Activated CD4-positive, alpha-beta T cell treated with anti-CD3 and anti-CD28 coated beads, Interleukin-2, Interleukin-6, amounts not matched to agents 100 ng/mL and 50 ng/mL, durations not matched to agents 16 hours and 8 hours (primary cell): ENCODE results near the gene RAP1GAP.

Experiments used
- DNase-seq: peaks from one replicate; pipeline ENCODE4 v3.0.0-alpha.2; 2020

RAP1GAP gene

DNA sequence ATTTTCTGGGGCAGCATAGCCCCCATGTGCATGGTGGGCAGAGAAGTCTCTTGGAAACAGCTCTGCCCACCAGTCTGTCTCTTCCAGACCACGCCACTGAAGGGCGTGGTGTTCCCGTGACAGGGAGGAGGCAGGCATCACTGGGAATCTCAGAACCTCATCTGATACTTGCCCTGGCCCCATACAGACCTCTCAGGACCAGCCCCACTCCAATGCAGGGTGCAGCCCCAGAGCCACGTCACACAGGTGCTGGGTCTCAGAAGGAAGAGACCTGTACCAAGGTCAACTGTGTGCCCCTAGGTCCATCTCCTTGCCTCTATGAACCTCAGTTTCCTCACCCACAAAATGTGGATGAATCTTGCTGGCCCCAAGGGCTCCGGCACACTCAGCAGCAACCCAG, 7.3 kb downstream of the RAP1GAP start:
- no peak for DNase-seq

DNA sequence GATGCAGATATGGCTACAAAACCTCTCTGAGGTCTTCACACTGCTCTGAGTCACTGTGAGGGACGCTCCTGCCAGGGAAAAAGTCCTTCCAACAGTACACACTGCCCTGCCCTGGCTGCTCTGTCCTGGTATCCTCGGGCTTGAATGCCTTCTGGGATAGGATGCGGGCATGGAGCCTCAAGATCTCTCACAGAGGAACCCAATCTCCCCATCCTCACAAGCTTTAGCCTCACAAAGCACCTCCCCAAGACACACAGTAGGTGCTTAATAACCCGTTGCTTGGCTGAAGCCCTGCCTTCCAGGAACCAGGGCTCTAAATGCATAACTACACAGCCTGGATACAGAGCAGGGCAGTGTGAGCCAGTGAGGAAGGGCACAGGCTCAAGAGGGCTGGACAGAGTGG, 9.2 kb downstream of the RAP1GAP start:
- no peak for DNase-seq

DNA sequence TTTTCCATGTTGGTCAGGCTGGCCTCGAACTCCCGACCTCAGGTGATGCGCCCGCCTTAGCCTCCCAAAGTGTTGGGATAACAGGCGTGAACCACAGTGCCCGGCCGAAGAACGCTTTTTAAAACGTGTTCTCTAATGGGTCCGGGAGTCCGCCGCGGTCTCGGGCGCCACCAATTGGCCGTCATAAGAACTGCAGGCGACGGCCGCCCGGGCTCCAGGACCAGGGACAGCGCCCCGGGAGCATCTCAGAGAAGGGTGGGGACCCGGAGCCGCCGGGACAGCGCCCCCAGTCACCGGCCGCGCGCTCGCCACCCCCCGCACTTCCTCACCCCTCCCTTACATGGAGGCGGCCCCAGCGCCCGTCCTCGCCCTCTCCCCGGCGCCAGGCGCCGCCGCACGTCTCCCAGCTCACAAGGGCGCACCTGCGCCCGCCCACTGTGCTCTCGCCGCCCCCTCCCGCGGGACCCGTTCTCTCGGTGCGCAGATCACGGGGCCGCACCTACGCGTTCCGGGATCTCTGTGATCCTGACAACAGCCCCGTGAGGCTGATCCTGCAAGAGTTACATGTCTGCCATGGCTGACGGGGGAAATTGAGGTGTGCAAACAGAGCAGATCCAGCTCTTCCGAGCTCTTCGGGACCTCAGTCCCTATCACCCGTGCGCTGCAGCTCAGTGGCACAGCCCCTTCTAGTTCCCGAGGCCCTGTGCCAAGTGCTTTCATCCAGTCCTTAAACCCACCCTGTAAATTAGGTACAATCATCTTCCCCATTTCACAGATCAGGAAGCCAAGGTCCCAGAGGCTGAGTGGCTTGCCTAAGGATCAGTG, 9.8 kb downstream of the RAP1GAP start:
- DNase-seq, result peak; percentile 72

DNA sequence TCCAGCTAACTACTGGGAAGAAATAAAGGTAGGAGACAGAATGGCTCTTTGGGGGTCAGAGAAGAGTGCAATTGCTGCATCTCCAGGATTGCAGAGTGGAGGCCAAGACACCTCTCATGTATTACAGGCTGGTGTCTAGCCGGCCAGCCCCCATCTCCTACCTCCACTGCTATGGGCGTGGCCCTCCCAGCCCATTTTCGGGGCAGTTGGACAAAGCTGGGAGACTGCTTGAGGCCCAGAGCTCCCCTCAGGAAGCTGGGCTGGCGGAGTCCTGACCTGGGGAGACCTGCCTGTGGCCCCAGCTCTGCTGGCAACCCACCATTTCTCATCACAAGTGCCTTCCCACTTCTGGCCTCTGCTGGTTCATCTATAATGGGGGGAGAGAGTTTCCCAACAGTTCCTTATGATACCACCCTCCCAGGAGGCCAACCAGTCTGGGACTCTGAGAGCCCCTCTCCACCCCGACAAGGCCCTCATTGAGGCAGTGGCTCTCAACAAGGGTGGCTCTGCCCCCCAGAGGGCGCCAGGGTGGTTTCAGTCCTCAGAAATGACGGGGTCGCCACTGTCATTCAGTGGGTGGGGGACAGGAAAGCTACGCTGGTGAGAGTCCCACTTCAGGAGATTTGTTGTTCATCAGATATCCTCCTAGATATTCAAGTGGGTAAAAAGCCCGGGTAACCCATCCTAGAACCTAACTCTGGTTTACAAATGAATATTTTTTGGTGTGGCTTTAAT, 11.5 kb downstream of the RAP1GAP start:
- no peak for DNase-seq

DNA sequence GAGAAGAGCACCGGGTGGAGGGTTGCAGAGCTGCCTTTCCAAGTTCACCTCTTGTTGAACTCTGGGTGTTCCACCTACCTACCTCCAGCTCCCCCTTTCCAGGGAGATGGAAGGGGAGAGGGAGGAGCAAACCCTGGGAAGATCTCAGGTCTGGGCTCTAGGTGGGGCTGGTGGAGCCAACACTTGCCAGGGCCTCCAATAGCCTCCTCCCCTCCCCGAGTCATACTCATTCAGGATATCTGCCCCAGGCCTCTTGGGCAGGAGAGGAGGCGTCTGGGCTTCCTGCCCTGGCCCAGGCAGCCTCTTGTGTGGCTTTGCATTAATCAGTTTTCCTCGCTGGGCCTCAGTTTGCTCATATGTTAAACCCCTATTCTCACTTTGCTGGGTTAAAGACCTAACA, 13.4 kb downstream of the RAP1GAP start:
- no peak for DNase-seq

DNA sequence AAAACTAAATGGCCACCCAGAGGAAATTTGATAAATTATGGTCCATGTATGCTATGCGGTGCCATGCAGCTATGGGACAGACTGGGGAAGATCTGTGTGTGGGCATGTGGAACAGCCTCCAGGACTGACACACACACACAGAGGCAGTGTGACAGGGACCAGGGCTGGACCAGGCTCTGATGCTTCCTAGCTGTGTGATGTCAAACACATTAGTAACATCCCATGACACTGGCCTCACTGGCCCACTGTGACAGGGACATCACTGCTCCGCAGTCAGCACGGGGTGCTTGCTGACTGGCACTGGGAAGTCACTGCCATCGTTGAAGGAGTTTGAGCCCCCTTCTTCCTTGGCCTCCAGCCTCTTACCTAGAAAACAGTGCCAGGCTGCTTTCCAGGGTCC, 13.9 kb downstream of the RAP1GAP start:
- no peak for DNase-seq

DNA sequence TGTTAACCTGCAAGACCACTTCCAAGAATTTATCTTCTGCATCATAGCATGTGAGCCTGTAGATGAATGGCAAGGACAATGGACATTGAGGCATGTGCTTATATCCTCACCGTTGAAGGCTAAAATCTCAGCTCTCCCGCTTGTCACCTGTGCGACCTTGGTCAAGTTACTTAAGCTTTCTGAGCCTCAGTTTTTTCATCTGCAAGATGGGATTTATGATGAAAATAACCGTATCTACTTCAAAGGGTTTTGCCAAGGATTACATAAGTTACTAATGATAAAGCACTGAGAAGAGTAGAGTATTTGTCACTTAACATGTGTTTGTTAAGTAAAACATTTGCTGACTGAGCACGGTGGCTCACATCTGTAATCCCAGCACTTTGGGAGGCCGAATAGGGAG, 14.9 kb downstream of the RAP1GAP start:
- no peak for DNase-seq

DNA sequence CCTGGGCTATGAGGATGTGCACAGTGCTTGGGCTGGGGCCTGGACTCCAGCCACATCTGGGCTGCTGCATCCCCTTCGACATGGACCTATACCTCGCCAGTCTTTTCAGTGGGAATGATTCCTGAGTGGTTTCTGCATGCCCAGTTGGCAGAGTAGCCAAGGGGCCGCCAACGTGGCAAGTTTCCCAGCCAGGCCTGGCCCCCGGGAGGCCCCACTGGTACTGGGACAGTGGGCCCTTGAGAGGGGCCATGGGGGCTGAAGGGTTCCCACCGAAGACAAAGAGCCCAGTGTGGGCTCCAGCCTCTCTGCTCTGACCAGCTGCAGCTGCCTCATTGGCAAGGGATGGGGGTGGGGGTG, 15.4 kb downstream of the RAP1GAP start:
- no peak for DNase-seq

DNA sequence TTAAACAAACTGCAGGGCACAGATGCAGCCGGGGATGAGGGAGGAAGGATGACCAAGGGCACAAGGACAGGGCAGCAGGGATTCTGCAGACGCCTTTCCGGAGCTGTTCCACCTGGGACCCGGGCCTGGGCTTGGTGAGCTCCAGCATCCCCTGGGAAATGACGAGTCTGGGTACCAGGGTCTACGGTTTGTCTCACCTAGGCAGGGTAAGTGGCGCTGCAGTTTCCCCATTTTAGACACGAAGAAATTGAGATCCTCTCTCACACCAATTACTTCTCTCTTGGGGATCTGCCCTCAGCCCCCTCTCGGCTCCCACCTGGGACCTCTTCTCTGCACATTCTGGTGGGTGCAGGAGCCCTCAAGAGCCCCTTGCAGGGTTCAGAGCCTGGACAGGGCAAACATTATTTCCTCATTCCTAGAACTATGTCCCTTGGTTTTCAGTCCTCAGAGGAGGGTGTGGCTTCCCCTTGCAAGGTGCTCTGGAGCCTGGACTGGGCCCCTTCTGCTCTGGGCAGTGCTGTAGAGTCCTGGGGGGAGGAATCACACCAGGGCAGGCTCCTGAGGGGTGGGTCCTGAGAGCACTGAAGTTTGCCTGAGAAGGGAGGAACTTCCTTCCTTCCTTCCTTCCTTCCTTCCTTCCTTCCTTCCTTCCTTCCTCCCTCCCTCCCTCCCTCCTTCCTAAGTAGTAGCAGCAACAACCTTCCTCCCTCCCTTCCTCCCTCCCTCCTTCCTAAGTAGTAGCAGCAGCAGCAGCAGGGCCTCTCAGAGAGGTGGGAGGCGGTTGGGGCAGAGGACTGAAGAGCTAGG, 16.0 kb downstream of the RAP1GAP start:
- DNase-seq, result no peak

DNA sequence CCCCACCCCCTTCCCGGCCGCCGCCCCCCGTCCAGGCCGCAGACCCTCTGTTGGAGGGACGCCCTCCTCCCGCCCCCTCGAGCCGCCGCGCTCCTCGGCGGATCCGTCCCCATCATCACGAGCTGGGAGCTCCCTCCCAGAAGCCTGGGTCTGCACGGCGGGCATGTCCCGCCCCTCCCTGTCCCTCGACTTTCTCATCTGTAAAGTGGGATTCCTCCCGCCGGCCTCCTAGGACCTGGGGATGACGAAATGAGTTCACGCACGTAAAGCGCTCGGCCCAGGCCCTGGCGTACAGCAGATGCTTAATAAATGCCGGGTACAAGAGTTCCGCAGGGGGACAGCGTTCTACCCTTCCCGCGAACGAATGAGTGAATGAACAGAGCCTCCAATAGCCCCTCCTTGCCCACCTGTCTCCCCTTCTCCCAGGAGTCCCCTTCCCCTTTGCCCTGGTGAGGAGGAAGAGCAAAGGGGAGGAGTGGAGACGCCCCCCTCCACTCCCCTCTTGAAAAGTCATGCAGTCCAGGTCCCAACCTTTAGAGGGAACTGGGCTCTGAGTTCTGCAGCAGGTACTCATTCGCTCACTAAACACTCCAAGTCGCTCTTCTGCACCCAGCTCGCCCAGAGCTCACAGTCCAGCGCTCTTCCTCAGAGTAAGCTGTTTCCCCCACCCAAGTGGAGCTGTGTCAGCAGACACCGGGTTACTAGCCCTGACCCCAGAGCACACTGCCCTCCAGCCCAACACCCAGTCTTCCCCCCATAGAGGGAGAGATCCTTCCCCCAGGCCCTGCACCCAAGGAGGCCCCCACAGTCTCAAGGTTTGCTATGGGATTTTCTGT, 16.8 kb downstream of the RAP1GAP start:
- DNase-seq, result no peak

DNA sequence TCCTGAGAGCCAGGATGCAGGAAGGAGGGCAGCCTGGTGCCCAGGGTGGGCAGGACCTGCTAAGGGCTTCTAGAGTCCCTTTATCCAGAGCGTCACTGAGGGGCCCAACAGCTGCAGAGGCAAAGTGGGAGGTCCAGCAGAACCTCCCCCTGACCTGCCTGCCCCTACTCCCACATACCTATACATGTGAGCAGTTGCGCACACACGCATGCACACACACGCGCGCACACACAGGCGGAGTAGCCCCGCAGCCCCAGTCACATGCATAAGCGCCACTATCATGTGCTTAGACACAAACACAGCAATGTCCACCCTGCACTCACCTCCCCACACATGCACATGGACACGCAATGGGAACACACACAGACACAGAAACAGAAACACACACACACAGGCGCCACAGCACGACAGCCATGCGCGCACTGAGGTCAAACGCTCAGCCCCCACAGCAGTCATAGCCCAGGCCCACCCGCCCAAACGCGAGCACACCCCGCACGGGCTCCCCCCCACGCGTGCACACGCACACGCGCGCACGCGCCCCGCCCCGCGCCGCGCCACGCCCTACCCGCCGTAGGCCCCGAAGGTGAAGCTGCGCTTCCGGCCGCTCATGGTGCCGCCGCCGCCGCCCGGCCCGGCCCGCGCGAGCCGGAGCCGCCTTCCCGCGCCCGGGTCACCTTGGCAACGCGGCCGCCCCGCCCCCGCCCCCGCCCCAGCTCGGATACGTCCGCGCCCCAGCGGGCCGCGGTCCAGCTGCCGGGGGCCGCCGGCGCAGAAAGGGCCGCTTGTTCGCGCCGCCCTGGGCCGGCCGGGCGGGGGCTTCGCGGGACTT, 17.7 kb downstream of the RAP1GAP start:
- peak; percentile 44 for DNase-seq

DNA sequence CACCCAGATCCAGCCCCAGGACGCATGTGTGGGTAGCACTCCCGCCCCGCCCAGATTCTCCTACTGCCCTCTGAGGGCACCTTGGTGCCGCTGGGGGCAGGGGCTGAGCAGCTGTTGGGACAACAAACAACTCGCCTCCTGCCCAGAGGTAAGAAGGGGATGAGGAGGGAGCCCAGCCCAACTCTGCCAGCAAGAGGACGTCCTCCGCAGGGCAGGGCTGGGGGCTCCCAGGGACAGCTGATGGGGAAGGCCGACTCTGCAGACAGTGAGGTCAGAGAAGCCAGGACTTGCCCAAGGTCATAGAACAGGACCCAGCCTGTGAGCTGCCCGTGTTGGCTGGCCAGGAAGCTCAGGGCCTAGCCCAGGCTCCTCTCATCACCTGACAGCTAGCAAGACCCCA, 18.8 kb downstream of the RAP1GAP start:
- DNase-seq, result no peak

DNA sequence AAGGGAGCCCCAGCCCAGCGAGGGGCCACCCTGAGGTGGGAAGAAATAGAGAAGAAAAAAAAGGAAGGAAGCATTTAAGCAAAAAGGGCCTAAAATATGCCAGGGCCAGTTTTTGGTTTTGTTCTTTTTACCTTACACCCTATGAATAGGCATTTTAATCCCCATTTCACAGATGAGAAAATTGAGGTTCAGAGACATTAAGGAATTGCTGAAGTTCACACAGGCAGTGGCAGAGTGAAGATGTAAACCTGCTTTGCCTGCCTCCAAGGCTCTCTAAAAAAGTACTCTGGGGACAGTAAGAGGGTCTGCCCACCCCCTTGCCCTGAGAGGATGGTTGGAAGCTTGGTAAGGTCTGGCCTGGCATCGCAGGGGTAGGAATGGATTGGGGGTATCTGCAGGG, 19.8 kb downstream of the RAP1GAP start:
- DNase-seq, result no peak

DNA sequence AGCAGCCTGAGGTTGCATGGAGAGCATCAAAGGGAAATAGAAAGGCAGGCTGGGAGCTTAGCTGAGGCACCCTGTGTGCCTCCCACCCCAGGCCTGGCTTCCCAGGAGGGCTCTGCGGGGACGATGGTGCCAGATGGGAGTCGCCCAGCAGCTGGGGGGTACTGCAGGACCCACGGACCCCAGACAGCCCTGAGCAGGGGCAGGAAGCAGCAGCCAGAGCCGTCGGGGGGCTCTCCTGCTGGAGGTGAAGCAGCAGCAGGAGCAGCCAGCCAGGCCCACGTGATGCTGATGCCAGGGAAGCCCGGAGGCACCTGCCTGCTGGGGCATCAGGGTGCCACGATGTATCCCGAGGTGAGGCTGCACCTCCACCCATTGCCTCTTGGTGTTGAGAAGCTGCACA, 20.4 kb downstream of the RAP1GAP start:
- no peak for DNase-seq

DNA sequence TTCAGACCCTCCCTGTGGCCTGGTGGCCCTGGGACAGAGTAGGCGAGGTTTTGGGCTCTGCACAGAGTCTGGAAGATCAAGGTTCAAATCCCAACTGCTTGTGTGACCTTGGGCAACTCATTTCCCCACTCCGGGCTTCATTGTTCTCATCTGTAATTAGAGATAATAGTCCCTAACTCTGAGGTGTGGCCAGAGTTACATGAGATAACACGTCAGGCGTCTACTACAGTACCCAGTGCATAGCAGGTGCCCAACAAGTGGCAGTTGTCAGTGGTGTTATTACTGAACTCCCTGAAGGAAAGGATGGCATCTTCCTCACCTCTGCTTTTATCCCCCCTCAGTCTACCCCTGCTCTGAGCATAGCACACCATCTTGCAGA, 20.8 kb downstream of the RAP1GAP start:
- no peak for DNase-seq

DNA sequence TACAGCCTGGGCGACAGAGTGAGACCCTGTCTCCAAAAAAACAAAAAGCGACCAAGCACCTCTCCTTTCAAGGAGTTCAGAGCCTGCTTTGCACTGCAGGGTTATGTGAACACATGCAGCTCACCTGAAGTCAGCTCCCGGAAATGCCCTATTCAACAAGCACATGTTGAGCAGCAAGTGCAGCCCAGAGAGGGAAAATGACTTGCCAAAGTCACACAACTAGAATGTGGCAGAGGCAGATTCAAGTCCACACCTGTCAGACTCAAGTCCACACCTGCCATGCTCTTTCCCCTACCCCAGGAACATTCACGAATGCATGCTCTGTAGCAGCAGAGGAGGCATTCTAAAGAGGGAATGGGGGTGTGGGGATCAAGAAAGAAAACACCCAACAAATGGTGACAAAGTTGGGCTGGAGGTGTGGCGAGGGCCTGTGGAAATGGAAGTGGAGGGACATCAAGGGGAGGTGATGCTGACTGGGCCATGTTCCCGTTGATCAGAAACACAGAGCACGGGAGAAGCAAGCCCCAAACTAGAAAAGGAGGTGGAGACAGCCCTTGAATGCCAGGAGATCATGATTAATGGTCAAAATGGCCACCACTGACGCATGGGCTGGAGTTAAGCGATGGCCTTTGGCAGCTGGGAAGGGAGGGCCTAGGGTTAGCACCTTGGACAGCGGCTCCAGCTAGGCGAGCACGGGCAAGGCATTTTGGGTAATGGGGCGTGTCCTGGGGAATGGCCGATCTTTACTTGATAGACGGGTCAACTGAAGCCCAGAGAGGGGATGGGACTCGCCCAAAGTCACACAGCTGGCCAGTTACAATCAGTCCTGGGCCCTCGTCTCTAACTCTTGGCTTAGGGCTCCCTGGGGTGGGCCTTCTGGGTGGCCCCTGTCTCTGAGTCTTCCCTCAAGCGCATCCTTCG, 21.5 kb downstream of the RAP1GAP start:
- peak; percentile 51 for DNase-seq

DNA sequence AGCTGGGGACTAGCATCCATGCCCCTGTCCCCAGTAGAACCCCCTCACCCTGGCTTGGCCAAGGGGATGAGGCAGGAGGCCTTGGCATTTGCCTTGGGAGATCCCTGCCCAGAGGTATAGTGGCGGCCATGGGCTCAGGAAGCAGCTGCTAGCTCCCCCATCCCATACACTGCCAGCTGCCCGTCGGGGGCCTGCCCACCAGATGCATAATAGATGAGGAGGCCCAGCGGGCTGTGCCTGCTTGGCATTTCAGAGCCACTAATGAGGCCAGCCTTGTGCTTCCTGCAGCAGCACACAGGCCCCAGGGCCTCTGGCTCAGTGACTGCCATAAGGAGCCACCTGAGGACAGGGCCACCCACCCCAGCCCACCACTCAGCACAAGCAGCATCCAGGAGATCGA, 23.6 kb downstream of the RAP1GAP start:
- no peak for DNase-seq

DNA sequence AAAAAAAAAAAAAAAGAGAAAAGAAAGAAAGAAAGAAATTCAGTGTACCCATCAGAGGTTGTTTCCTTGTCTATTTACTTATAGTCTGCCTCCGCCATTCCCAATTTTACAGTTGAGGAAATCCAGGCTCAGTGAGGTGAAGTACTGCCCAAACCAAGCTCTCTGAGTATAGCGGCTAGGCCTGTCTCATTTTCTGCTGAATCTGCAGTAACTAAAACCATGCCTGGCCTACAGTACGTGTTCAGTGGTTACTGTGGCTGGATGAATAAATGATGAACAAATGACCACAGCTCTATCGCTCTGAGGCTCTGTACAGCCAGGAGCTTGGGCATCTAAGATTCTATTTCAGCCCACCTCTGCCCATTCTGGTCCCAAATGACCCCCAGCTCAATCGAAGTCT, 24.3 kb downstream of the RAP1GAP start:
- DNase-seq, result no peak

DNA sequence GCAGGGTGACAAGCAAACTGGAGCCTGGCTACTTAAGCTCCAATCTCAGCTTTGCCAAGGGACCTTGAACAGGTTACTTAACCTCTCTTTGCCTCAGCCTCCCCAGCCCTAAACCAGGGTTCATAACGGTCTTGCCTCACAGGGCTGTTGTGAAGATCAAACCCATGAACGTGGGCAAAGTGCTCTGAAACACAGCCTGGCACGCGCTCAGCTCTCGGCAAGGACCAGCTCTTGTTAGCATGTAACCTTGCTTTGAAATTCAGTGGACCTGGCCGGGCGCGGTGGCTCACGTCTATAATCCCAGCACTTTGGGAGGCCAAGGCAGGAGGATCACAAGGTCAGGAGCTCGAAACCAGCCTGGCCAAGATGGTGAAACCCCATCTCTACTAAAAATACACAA, 24.8 kb downstream of the RAP1GAP start:
- DNase-seq, result no peak

DNA sequence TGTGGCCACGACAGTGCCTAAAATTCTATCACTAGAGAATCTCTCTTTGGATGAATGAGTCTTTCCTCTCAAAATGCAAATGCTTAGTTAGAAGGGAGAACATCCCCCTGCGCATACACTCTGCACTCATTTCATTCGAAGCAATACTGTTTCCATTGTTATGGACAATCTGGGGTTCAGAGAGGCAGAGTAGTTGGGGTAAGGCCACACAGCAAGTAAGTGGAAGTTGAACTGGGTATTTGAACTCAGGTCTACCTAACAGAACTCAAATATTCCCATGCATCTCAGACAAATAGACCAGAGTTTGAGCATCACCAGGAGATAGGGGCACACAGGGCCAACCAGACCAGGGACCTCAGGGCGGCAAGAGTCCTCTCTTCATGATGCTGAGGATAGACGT, 25.5 kb downstream of the RAP1GAP start:
- no peak for DNase-seq
